Measurements from ENCODE around the gene MYL11.

Gene MYL11

GRCh38 chr16:30409125-30410060 is 34.8 kb downstream of the MYL11 start (continued):
- TF ChIP-seq ZNF133 (tag by site-specific recombination; IDR thresholded peaks at IDR 0.05) = no peak
- TF ChIP-seq ZNF10 (tag by site-specific recombination; IDR thresholded peaks at IDR 0.05) = no peak
- 0 out of 2 replicates have a peak, but pooled peaks have one; percentile 28 for TF ChIP-seq ZNF24 (tag by site-specific recombination; IDR thresholded peaks at IDR 0.05)
- TF ChIP-seq ZNF692 (tag by site-specific recombination; IDR thresholded peaks at IDR 0.05) = peak; percentile 71
- TF ChIP-seq ZNF624 (tag by site-specific recombination; IDR thresholded peaks at IDR 0.05) = no peak
- peak; percentile 64; the same call in 1 of the 2 replicates for TF ChIP-seq ZNF391 (tag by site-specific recombination; IDR thresholded peaks at IDR 0.05; ENCODE audit: borderline replicate concordance, low read depth)
- peak; percentile 99 for TF ChIP-seq ZSCAN30 (tag by site-specific recombination; IDR thresholded peaks at IDR 0.05)
- peak; percentile 47; the same call in 1 of the 2 replicates for TF ChIP-seq ZNF335 (tag by site-specific recombination; conservative IDR thresholded peaks at IDR 0.05)
- peak; percentile 95 for TF ChIP-seq ZNF660 (tag by site-specific recombination; IDR thresholded peaks at IDR 0.05)
- no peak for TF ChIP-seq ZNF274 (IDR thresholded peaks at IDR 0.05; ENCODE audit: low read length)
- TF ChIP-seq ZNF274 (tag by site-specific recombination; IDR thresholded peaks at IDR 0.05; ENCODE audit: borderline replicate concordance) = no peak
- TF ChIP-seq ZNF654 (tag by site-specific recombination; IDR thresholded peaks at IDR 0.05; ENCODE audit: low read depth) = peak; percentile 98
- 0 out of 2 replicates have a peak, but pooled peaks have one; percentile 29 for TF ChIP-seq REPIN1 (tag by site-specific recombination; IDR thresholded peaks at IDR 0.05; ENCODE audit: low read depth)
- 0 out of 2 replicates have a peak, but pooled peaks have one; percentile 52 for TF ChIP-seq ZFP69B (tag by site-specific recombination; IDR thresholded peaks at IDR 0.05)
- no peak for TF ChIP-seq ZNF529 (tag by site-specific recombination; IDR thresholded peaks at IDR 0.05; ENCODE audit: insufficient replicate concordance)
- peak; percentile 69; the same call in 1 of the 2 replicates for TF ChIP-seq ZNF561 (tag by site-specific recombination; IDR thresholded peaks at IDR 0.05; ENCODE audit: borderline replicate concordance)
- TF ChIP-seq, protein P1, sequence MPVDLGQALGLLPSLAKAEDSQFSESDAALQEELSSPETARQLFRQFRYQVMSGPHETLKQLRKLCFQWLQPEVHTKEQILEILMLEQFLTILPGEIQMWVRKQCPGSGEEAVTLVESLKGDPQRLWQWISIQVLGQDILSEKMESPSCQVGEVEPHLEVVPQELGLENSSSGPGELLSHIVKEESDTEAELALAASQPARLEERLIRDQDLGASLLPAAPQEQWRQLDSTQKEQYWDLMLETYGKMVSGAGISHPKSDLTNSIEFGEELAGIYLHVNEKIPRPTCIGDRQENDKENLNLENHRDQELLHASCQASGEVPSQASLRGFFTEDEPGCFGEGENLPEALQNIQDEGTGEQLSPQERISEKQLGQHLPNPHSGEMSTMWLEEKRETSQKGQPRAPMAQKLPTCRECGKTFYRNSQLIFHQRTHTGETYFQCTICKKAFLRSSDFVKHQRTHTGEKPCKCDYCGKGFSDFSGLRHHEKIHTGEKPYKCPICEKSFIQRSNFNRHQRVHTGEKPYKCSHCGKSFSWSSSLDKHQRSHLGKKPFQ (tag by site-specific recombination; IDR thresholded peaks at IDR 0.05) = no peak
- no peak for TF ChIP-seq HOXA7 (CRISPR knock-in tag; IDR thresholded peaks at IDR 0.05; ENCODE audit: borderline replicate concordance)
- TF ChIP-seq, protein P2, sequence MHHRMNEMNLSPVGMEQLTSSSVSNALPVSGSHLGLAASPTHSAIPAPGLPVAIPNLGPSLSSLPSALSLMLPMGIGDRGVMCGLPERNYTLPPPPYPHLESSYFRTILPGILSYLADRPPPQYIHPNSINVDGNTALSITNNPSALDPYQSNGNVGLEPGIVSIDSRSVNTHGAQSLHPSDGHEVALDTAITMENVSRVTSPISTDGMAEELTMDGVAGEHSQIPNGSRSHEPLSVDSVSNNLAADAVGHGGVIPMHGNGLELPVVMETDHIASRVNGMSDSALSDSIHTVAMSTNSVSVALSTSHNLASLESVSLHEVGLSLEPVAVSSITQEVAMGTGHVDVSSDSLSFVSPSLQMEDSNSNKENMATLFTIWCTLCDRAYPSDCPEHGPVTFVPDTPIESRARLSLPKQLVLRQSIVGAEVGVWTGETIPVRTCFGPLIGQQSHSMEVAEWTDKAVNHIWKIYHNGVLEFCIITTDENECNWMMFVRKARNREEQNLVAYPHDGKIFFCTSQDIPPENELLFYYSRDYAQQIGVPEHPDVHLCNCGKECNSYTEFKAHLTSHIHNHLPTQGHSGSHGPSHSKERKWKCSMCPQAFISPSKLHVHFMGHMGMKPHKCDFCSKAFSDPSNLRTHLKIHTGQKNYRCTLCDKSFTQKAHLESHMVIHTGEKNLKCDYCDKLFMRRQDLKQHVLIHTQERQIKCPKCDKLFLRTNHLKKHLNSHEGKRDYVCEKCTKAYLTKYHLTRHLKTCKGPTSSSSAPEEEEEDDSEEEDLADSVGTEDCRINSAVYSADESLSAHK (tag by site-specific recombination; IDR thresholded peaks at IDR 0.05) = no peak
- peak; percentile 66 for TF ChIP-seq ZEB2 (tag by site-specific recombination; IDR thresholded peaks at IDR 0.05)
- no peak for TF ChIP-seq MZF1 (tag by site-specific recombination; IDR thresholded peaks at IDR 0.05; ENCODE audit: borderline replicate concordance)
- no peak for TF ChIP-seq GFI1B (tag by site-specific recombination; IDR thresholded peaks at IDR 0.05)
- TF ChIP-seq KLF1 (tag by site-specific recombination; IDR thresholded peaks at IDR 0.05) = no peak
- no peak for TF ChIP-seq ZNF558 (tag by site-specific recombination; IDR thresholded peaks at IDR 0.05)
- no peak for TF ChIP-seq ZNF138 (tag by site-specific recombination; IDR thresholded peaks at IDR 0.05; ENCODE audit: borderline replicate concordance)
- peak; percentile 37; the same call in 1 of the 2 replicates for TF ChIP-seq SP7 (tag by site-specific recombination; IDR thresholded peaks at IDR 0.05)
- no peak; the same call in 1 of the 2 replicates for TF ChIP-seq KLF9 (tag by site-specific recombination; IDR thresholded peaks at IDR 0.05; ENCODE audit: low read depth)
- TF ChIP-seq GLIS1 (tag by site-specific recombination; IDR thresholded peaks at IDR 0.05) = peak; percentile 93
- TF ChIP-seq BCL11B (tag by site-specific recombination; IDR thresholded peaks at IDR 0.05; ENCODE audit: low read depth) = no peak
- TF ChIP-seq SP3 (tag by site-specific recombination; IDR thresholded peaks at IDR 0.05) = peak; percentile 20; the same call in 1 of the 2 replicates

Data from HEK293 (cell line).